Suprapubic skin (tissue), 4 donors: Measurements from ENCODE around the gene MTMR12. TPM values are rescaled to one million over a fixed set of nuclear protein-coding genes. Genes with fewer than 3 reads are reported as not detected.
A peak's percentile ranks its signal among the peaks of the same experiment; 100 is the strongest.

Experiments
- DNase-seq, 2 donors: peaks; one replicate each; pipeline ENCODE4 v3.0.0-alpha.2; 2019; ENCODE audit warnings: low spot score in 2 of 2
- H3K27ac ChIP-seq: fragments of 200-600 bp; sonication (generic); one replicate; pipeline ENCODE4 v1.5.1; 2019
- H3K27me3 ChIP-seq: fragments of 200-600 bp; sonication (generic); one replicate; pipeline ENCODE4 v1.5.1; 2019
- H3K36me3 ChIP-seq: fragments of 200-600 bp; sonication (generic); one replicate; pipeline ENCODE4 v1.5.1; 2019
- H3K4me1 ChIP-seq: fragments of 200-600 bp; sonication (generic); one replicate; pipeline ENCODE4 v1.5.1; 2019
- H3K4me3 ChIP-seq: fragments of 200-600 bp; sonication (generic); one replicate; pipeline ENCODE4 v1.5.1; 2019; ENCODE audit warnings: mild to moderate bottlenecking
- H3K9me3 ChIP-seq: fragments of 200-600 bp; sonication (generic); one replicate; pipeline ENCODE4 v1.5.1; 2019
- EP300 ChIP-seq: sonication (generic); formaldehyde crosslinking; IDR thresholded peaks from one replicate; pipeline ENCODE4 v1.6.1; 2017; ENCODE audit warnings: antibody characterized with exemption
- POLR2A ChIP-seq, 2 donors: fragments of 450-650 bp; IDR thresholded peaks; one replicate each; pipeline ENCODE4 v1.6.1; 2017; ENCODE audit warnings: antibody characterized with exemption in 2 of 2, mild to moderate bottlenecking in 2 of 2, moderate library complexity in 2 of 2
- POLR2AphosphoS5 ChIP-seq, 3 donors: sonication (generic); formaldehyde crosslinking; IDR thresholded peaks; one replicate each; pipeline ENCODE4 v1.6.1; 2017; ENCODE audit warnings: antibody characterized with exemption in 3 of 3
- WGBS: methylation state at CpG from one replicate; pipeline ENCODE4 v1.1.5; 2018; 5-methylcytosine and 5-hydroxymethylcytosine counted together
- total RNA-seq, 4 donors: library from RNA; depleted of rRNA; stranded (reverse); fragments of >200 nt; gene quantifications; one replicate each; pipeline ENCODE4 v1.1.0, GENCODE V29; 2016
- TF ChIP-seq, protein P1 (sequence below), 2 donors: fragments of 200-600 bp in 1 of 2; fragments of 450-650 bp in 1 of 2; sonication (generic) in 1 of 2; IDR thresholded peaks; one replicate each; pipeline ENCODE4 v1.5.1; 2016 to 2019; ENCODE audit warnings: antibody characterized with exemption in 2 of 2, mild to moderate bottlenecking in 1 of 2, moderate library complexity in 1 of 2

Gene MTMR12
- total RNA-seq, 4 donors from 2014 or later: 28.1 to 43.6 (median 40.6) TPM

- WGBS: 93% methylated on average over 4 of the region's 4 CpGs
- no peak overlapping the region for H3K4me3 ChIP-seq
- no peak overlapping the region for H3K27ac ChIP-seq
- no peak for TF ChIP-seq POLR2AphosphoS5 (IDR thresholded peaks at IDR 0.05)
- no peak for TF ChIP-seq POLR2A (IDR thresholded peaks at IDR 0.05)
- TF ChIP-seq, protein P1, sequence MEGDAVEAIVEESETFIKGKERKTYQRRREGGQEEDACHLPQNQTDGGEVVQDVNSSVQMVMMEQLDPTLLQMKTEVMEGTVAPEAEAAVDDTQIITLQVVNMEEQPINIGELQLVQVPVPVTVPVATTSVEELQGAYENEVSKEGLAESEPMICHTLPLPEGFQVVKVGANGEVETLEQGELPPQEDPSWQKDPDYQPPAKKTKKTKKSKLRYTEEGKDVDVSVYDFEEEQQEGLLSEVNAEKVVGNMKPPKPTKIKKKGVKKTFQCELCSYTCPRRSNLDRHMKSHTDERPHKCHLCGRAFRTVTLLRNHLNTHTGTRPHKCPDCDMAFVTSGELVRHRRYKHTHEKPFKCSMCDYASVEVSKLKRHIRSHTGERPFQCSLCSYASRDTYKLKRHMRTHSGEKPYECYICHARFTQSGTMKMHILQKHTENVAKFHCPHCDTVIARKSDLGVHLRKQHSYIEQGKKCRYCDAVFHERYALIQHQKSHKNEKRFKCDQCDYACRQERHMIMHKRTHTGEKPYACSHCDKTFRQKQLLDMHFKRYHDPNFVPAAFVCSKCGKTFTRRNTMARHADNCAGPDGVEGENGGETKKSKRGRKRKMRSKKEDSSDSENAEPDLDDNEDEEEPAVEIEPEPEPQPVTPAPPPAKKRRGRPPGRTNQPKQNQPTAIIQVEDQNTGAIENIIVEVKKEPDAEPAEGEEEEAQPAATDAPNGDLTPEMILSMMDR (IDR thresholded peaks at IDR 0.05): no peak
- TF ChIP-seq EP300: no peak
- no peaks in the 10 kb centered on the region for H3K27me3 ChIP-seq
- peaks cover 94% of the 10 kb centered on the region for H3K36me3 ChIP-seq
- DNase-seq: no peak
- H3K9me3 ChIP-seq: no peaks in the 10 kb centered on the region
- H3K4me1 ChIP-seq: no peaks in the 10 kb centered on the region
Observed at GRCh38 chr5:32270178-32270577, 42.6 kb downstream of the MTMR12 start.

- no peak overlapping the region for H3K4me3 ChIP-seq
- no peak for TF ChIP-seq POLR2AphosphoS5 (IDR thresholded peaks at IDR 0.05)
- TF ChIP-seq, protein P1 (IDR thresholded peaks at IDR 0.05): no peak
- no peak for TF ChIP-seq POLR2A (IDR thresholded peaks at IDR 0.05)
- no peak for TF ChIP-seq EP300
- peaks cover 3% of the 10 kb centered on the region for H3K4me1 ChIP-seq
- H3K9me3 ChIP-seq: no peaks in the 10 kb centered on the region
- WGBS: 92% methylated on average over 6 of the region's 6 CpGs
- peak in 1 of 2 donors; percentile 4 for DNase-seq
- H3K27me3 ChIP-seq: no peaks in the 10 kb centered on the region
- peaks cover 94% of the 10 kb centered on the region for H3K36me3 ChIP-seq
- peak overlapping the region; percentile 14 for H3K27ac ChIP-seq
Observed at GRCh38 chr5:32265902-32266301, 46.8 kb downstream of the MTMR12 start.

GRCh38 chr5:32264957-32265572 lies 47.7 kb downstream of the MTMR12 start:
- H3K27ac ChIP-seq: no peak overlapping the region
- DNase-seq: no peak
- no peaks in the 10 kb centered on the region for H3K27me3 ChIP-seq
- H3K9me3 ChIP-seq: no peaks in the 10 kb centered on the region
- peaks cover 93% of the 10 kb centered on the region for H3K36me3 ChIP-seq
- TF ChIP-seq EP300: no peak
- TF ChIP-seq POLR2AphosphoS5 (IDR thresholded peaks at IDR 0.05): no peak
- TF ChIP-seq, protein P1 (IDR thresholded peaks at IDR 0.05): no peak
- no peak for TF ChIP-seq POLR2A (IDR thresholded peaks at IDR 0.05)
- no peak overlapping the region for H3K4me3 ChIP-seq
- 72% methylated on average over 4 of the region's 4 CpGs for WGBS
- H3K4me1 ChIP-seq: peaks cover 6% of the 10 kb centered on the region

DNA sequence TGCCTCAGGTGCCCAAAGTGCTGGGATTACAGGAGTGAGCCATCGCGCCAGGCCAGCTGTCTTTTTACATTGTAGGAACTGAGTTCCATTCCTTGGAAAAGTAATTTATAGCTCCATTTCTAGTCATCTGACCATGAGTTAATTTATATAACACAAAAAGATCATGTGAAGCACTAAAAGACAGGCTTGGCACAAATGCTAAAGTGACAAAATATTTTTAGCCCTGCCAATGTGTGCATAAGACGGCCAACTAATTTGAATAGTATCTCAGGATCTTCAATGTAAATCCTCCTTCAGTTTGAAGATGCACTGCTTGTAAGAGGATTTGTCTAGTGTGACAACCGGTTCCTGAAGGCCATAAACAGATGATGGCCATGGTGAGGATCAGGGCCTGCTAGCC lies 49.1 kb downstream of the MTMR12 start:
- Histone ChIP-seq H3K27ac (no peak overlapping the region), H3K9me3 (no peaks in the 10 kb centered on the region), H3K36me3 (peaks cover 93% of the 10 kb centered on the region), H3K27me3 (no peaks in the 10 kb centered on the region), H3K4me1 (peaks cover 6% of the 10 kb centered on the region), H3K4me3 (no peak overlapping the region)
- no peak for TF ChIP-seq EP300
- no peak for TF ChIP-seq POLR2A (IDR thresholded peaks at IDR 0.05)
- no peak for TF ChIP-seq POLR2AphosphoS5 (IDR thresholded peaks at IDR 0.05)
- TF ChIP-seq, protein P1 (IDR thresholded peaks at IDR 0.05): no peak
- 78% methylated on average over 4 of the region's 4 CpGs for WGBS
- no peak for DNase-seq

- H3K4me3 ChIP-seq: no peak overlapping the region
- H3K9me3 ChIP-seq: no peaks in the 10 kb centered on the region
- TF ChIP-seq, protein P1 (IDR thresholded peaks at IDR 0.05): no peak
- TF ChIP-seq POLR2A (IDR thresholded peaks at IDR 0.05): no peak
- TF ChIP-seq EP300: no peak
- no peak for TF ChIP-seq POLR2AphosphoS5 (IDR thresholded peaks at IDR 0.05)
- H3K36me3 ChIP-seq: peaks cover 82% of the 10 kb centered on the region
- peak in 1 of 2 donors; percentile 45 for DNase-seq
- H3K27me3 ChIP-seq: no peaks in the 10 kb centered on the region
- 47% methylated on average over 2 of the region's 2 CpGs for WGBS
- H3K4me1 ChIP-seq: peaks cover 11% of the 10 kb centered on the region
- H3K27ac ChIP-seq: no peak overlapping the region
Observed at GRCh38 chr5:32261198-32261597, 51.5 kb downstream of the MTMR12 start.
